Amniotic epithelial cell (primary cell): ENCODE data around the gene ZNF735.
A peak's percentile ranks its signal among the peaks of the same experiment; 100 is the strongest.
"Not testable (repeated sequence)": the region's sequence is repeated elsewhere in the genome, so short reads cannot be mapped to it uniquely, and the experiment has no call there.

Source experiments
- DNase-seq: peaks from one replicate; pipeline ENCODE4 v3.0.0-alpha.2; 2010; ENCODE audit warnings: low read depth

Gene ZNF735

GRCh38 chr7:64206903-64207302 is at the start of gene ZNF735:
Gene ZNF735, plus strand, starts transcription at chr7:64207203. Its CDS starts 0 bp downstream, at chr7:64207203.
- DNase-seq, result no peak

GRCh38 chr7:64170974-64171373 is 36.0 kb upstream of the ZNF735 start:
- DNase-seq, result not testable (repeated sequence)

GRCh38 chr7:64174328-64174727 is 32.7 kb upstream of the ZNF735 start:
- DNase-seq, result no peak

GRCh38 chr7:64174941-64175340 is 32.1 kb upstream of the ZNF735 start:
- no peak for DNase-seq

GRCh38 chr7:64180989-64181388 is 26.0 kb upstream of the ZNF735 start:
- DNase-seq, result peak; percentile 0

- DNase-seq, result no peak
Observed at GRCh38 chr7:64181586-64181985, 25.4 kb upstream of the ZNF735 start.

- DNase-seq, result no peak
Observed at GRCh38 chr7:64182036-64182790, 24.8 kb upstream of the ZNF735 start.

GRCh38 chr7:64183126-64183742 is 23.8 kb upstream of the ZNF735 start:
- DNase-seq, result no peak

- no peak for DNase-seq
Observed at GRCh38 chr7:64183827-64184372, 23.1 kb upstream of the ZNF735 start.

- no peak for DNase-seq
Observed at GRCh38 chr7:64184376-64184775, 22.6 kb upstream of the ZNF735 start.

- DNase-seq, result no peak
Observed at GRCh38 chr7:64187408-64187807, 19.6 kb upstream of the ZNF735 start.

GRCh38 chr7:64192148-64192704 is 14.8 kb upstream of the ZNF735 start:
- no peak for DNase-seq

GRCh38 chr7:64192775-64193174 is 14.2 kb upstream of the ZNF735 start:
- no peak for DNase-seq

GRCh38 chr7:64219710-64220298 is 12.8 kb downstream of the ZNF735 start:
- not testable (repeated sequence) for DNase-seq

GRCh38 chr7:64223366-64223765 is 16.4 kb downstream of the ZNF735 start:
- no peak for DNase-seq

- DNase-seq, result not testable (repeated sequence)
Observed at GRCh38 chr7:64228174-64228573, 21.2 kb downstream of the ZNF735 start, which contains the start of gene ZNF679. Gene ZNF679, plus strand, starts transcription at chr7:64228474. Its CDS starts 20,644 bp downstream, at chr7:64249118.

- DNase-seq, result no peak
Observed at GRCh38 chr7:64266341-64266919, 59.4 kb downstream of the ZNF735 start.
